ENCODE data around the gene CSTPP1.

GRCh38 chr11:46918083-46918787 lies 18.3 kb upstream of the CSTPP1 start, which contains the start of gene LRP4:
- TF ChIP-seq CTCF (optimal IDR thresholded peaks at IDR 0.05 in 1 of 3, IDR thresholded peaks at IDR 0.05 in 1 of 3, conservative IDR thresholded peaks at IDR 0.05 in 1 of 3; ENCODE audit: extremely low read depth in 1 of 3, insufficient read depth in 2 of 3, low read length in 3 of 3) (no peak), EZH2 (IDR thresholded peaks at IDR 0.05; ENCODE audit: low read length) (no peak)
